Measurements from ENCODE around the gene HNRNPA2B1.

Gene HNRNPA2B1

GRCh38 chr7:26192485-26193087, 8.0 kb downstream of the HNRNPA2B1 start:
- no peaks in the 10 kb centered on the region for H3K9me2 ChIP-seq (replicated peaks; ENCODE audit: control insufficient read depth, low read length)
- no peaks in the 10 kb centered on the region for H3K27me3 ChIP-seq (ENCODE audit: control insufficient read depth, low read length)
- H3K79me2 ChIP-seq (ENCODE audit: control insufficient read depth, low read length), result peaks cover 61% of the 10 kb centered on the region
- H3K4me3 ChIP-seq (ENCODE audit: low read length), result no peak overlapping the region
- H3K9me3 ChIP-seq (ENCODE audit: control insufficient read depth, insufficient read depth, low read length), result no peaks in the 10 kb centered on the region
- no peak overlapping the region for H3K4me2 ChIP-seq (ENCODE audit: low read length)
- no peak overlapping the region for H3K27ac ChIP-seq (ENCODE audit: low read depth, low read length)
- H3K36me3 ChIP-seq (ENCODE audit: control insufficient read depth, low read length), result peaks cover 100% of the 10 kb centered on the region
- H3K4me1 ChIP-seq (ENCODE audit: control insufficient read depth, low read length), result peaks cover 60% of the 10 kb centered on the region
- H3F3A ChIP-seq (ENCODE audit: control insufficient read depth, insufficient read depth), result peaks cover 98% of the 10 kb centered on the region
- H4K20me1 ChIP-seq (ENCODE audit: control insufficient read depth, insufficient read depth, low read depth, low read length), result peaks cover 70% of the 10 kb centered on the region
- TF ChIP-seq EZH2phosphoT487 (IDR thresholded peaks at IDR 0.05; ENCODE audit: borderline replicate concordance, low read length), result no peak

- TF ChIP-seq EZH2phosphoT487 (IDR thresholded peaks at IDR 0.05; ENCODE audit: borderline replicate concordance, low read length), result no peak
- TF ChIP-seq CTCF (IDR thresholded peaks at IDR 0.05; ENCODE audit: low read depth, low read length, poor library complexity, severe bottlenecking), result no peak
- H4K20me1 ChIP-seq (ENCODE audit: control insufficient read depth, insufficient read depth, low read depth, low read length), result peaks cover 65% of the 10 kb centered on the region
Measured at GRCh38 chr7:26191974-26192479, 8.5 kb downstream of the HNRNPA2B1 start.

DNA sequence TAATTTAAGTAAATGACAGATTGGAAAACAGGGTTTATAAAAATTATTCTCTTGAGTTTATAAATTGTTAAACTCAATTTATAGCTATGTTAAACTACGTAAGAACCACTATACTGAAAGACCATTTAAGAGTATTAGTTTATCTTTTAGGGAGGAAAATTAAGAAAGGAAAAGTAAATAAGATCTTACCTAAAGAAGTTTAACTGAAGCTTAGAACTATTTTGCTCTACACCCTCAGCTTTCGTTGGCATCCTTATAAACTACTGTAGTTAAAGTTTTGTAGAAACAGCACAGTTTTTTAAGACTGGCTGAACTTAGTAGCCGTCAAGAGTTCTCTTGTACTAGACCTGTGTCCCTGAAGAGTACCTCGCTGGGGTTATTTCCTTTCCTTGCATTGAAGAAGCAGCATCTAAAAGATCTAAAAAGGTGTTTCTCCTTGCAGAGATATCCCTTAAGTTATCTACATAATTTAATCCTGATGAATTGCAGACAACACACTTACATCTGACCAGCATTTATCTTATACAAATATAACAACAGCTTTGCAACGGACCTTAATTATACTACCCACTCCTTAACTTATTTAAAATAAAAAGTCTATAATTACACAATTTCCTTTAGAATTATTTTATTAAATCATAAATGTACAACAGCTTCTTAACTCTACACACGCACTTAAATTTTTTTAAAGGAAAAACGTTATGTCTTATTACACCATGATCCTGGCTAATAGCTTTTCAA, 9.1 kb downstream of the HNRNPA2B1 start:
- TF ChIP-seq CTCF (IDR thresholded peaks at IDR 0.05; ENCODE audit: low read depth, low read length, poor library complexity, severe bottlenecking) (no peak), EZH2phosphoT487 (IDR thresholded peaks at IDR 0.05; ENCODE audit: borderline replicate concordance, low read length) (no peak)
- Histone ChIP-seq H3K27me3 (ENCODE audit: control insufficient read depth, low read length) (no peaks in the 10 kb centered on the region), H3K9me2 (replicated peaks; ENCODE audit: control insufficient read depth, low read length) (no peaks in the 10 kb centered on the region), H4K20me1 (ENCODE audit: control insufficient read depth, insufficient read depth, low read depth, low read length) (peaks cover 58% of the 10 kb centered on the region), H3K4me2 (ENCODE audit: low read length) (no peak overlapping the region), H3K4me3 (ENCODE audit: low read length) (no peak overlapping the region), H3F3A (ENCODE audit: control insufficient read depth, insufficient read depth) (peaks cover 98% of the 10 kb centered on the region), H3K9me3 (ENCODE audit: control insufficient read depth, insufficient read depth, low read length) (no peaks in the 10 kb centered on the region), H3K27ac (ENCODE audit: low read depth, low read length) (no peak overlapping the region), H3K36me3 (ENCODE audit: control insufficient read depth, low read length) (peaks cover 98% of the 10 kb centered on the region), H3K79me2 (ENCODE audit: control insufficient read depth, low read length) (peaks cover 49% of the 10 kb centered on the region), H3K4me1 (ENCODE audit: control insufficient read depth, low read length) (peaks cover 48% of the 10 kb centered on the region)

More at GRCh38 chr7:26191974-26192479, 8.5 kb downstream of the HNRNPA2B1 start:
- Histone ChIP-seq H3F3A (ENCODE audit: control insufficient read depth, insufficient read depth) (peaks cover 98% of the 10 kb centered on the region), H3K79me2 (ENCODE audit: control insufficient read depth, low read length) (peaks cover 55% of the 10 kb centered on the region), H3K4me2 (ENCODE audit: low read length) (no peak overlapping the region), H3K9me3 (ENCODE audit: control insufficient read depth, insufficient read depth, low read length) (no peaks in the 10 kb centered on the region), H3K36me3 (ENCODE audit: control insufficient read depth, low read length) (peaks cover 99% of the 10 kb centered on the region), H3K4me1 (ENCODE audit: control insufficient read depth, low read length) (peaks cover 55% of the 10 kb centered on the region), H3K9me2 (replicated peaks; ENCODE audit: control insufficient read depth, low read length) (no peaks in the 10 kb centered on the region), H3K4me3 (ENCODE audit: low read length) (no peak overlapping the region), H3K27ac (ENCODE audit: low read depth, low read length) (no peak overlapping the region), H3K27me3 (ENCODE audit: control insufficient read depth, low read length) (no peaks in the 10 kb centered on the region)

- Histone ChIP-seq H3K79me2 (ENCODE audit: control insufficient read depth, low read length) (peaks cover 39% of the 10 kb centered on the region), H3K27ac (ENCODE audit: low read depth, low read length) (no peak overlapping the region), H3F3A (ENCODE audit: control insufficient read depth, insufficient read depth) (peaks cover 98% of the 10 kb centered on the region), H3K9me3 (ENCODE audit: control insufficient read depth, insufficient read depth, low read length) (no peaks in the 10 kb centered on the region), H3K4me2 (ENCODE audit: low read length) (no peak overlapping the region), H3K4me1 (ENCODE audit: control insufficient read depth, low read length) (peaks cover 40% of the 10 kb centered on the region), H3K36me3 (ENCODE audit: control insufficient read depth, low read length) (peaks cover 94% of the 10 kb centered on the region), H3K9me2 (replicated peaks; ENCODE audit: control insufficient read depth, low read length) (no peaks in the 10 kb centered on the region), H3K27me3 (ENCODE audit: control insufficient read depth, low read length) (no peaks in the 10 kb centered on the region), H3K4me3 (ENCODE audit: low read length) (no peak overlapping the region), H4K20me1 (ENCODE audit: control insufficient read depth, insufficient read depth, low read depth, low read length) (peaks cover 50% of the 10 kb centered on the region)
- TF ChIP-seq CTCF (IDR thresholded peaks at IDR 0.05; ENCODE audit: low read depth, low read length, poor library complexity, severe bottlenecking) (no peak), EZH2phosphoT487 (IDR thresholded peaks at IDR 0.05; ENCODE audit: borderline replicate concordance, low read length) (no peak)
Measured at GRCh38 chr7:26190417-26190869, 10.1 kb downstream of the HNRNPA2B1 start.

Data from DOHH2 (cell line).